A204.1 (cell line): ENCODE data around the gene SPATA13.
"Not testable (repeated sequence)": the region's sequence is repeated elsewhere in the genome, so short reads cannot be mapped to it uniquely, and the experiment has no call there.

Experiments
- FAIRE-seq: peaks from 2 replicates; lab custom pipeline; 2012; peaks lifted over from hg19 to GRCh38; lab: Jason Lieb, UNC

The SPATA13 gene

DNA sequence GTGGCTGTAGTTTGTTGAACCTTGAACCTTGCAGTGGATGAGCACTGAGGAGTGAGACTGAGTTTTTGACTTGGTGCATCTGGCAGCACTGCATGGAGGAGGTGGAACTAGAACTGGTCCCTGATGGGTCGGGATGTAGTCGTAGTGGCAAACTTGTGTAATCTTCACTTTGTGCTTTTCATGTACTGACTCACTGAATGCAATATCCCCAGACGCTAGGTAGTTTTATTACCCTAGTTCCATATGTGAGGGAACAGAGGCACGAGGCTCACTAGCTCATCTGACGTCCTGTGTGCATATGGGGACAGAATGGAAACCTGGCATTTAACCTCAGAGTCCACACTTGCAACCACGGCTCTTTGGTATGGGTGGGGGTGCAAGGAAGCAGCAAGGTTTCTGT lies 159.1 kb downstream of the SPATA13 start:
- FAIRE-seq, result not testable (repeated sequence)

GRCh38 chr13:24321416-24321815 lies 160.9 kb downstream of the SPATA13 start:
- FAIRE-seq, result not testable (repeated sequence)

- not testable (repeated sequence) for FAIRE-seq
Observed at GRCh38 chr13:24322470-24322869, 161.9 kb downstream of the SPATA13 start.

- FAIRE-seq, result no peak
Observed at GRCh38 chr13:24323036-24323738, 162.7 kb downstream of the SPATA13 start.

GRCh38 chr13:24323739-24324075 lies 163.2 kb downstream of the SPATA13 start:
- FAIRE-seq, result no peak

DNA sequence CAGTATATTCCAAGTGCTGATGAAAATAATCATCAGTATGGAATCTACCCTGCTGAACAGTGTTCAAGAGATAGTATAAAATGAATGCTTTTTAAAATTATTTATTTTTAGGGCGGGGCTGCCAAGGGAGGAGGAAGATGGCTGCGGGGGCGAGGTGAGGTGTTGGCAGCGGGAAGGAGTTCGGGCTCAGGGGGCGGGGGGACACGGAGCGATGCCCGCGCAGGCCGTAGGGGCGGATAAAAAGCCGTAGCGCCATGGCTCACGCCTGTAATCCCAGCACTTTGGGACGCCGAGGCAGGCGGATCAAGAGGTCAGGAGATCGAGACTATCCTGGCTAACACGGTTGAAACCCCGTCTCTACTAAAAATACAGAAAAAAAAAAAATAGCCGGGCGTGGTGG lies 167.1 kb downstream of the SPATA13 start:
- FAIRE-seq, result not testable (repeated sequence)

DNA sequence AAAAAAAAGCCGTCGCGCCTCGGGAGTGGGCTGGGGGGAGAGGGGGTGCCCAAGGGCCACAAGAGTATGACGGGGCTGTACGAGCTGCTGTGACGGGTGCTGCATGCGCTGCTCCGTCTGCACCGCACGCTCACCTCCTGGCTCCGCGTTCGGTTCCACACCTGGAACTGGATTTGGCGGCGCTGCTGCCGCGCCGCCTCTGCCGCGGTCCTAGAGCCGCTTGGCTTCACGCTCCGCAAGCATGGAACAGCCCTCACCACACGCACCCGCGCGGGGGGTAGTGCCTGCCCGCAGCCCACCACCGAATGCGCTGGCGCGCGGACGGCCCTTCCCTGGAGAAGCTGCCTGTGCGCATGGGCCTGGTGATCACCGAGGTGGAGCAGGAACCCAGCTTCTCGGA lies 167.6 kb downstream of the SPATA13 start:
- FAIRE-seq, result no peak

GRCh38 chr13:24338721-24339120 lies 178.2 kb downstream of the SPATA13 start:
- FAIRE-seq, result no peak

DNA sequence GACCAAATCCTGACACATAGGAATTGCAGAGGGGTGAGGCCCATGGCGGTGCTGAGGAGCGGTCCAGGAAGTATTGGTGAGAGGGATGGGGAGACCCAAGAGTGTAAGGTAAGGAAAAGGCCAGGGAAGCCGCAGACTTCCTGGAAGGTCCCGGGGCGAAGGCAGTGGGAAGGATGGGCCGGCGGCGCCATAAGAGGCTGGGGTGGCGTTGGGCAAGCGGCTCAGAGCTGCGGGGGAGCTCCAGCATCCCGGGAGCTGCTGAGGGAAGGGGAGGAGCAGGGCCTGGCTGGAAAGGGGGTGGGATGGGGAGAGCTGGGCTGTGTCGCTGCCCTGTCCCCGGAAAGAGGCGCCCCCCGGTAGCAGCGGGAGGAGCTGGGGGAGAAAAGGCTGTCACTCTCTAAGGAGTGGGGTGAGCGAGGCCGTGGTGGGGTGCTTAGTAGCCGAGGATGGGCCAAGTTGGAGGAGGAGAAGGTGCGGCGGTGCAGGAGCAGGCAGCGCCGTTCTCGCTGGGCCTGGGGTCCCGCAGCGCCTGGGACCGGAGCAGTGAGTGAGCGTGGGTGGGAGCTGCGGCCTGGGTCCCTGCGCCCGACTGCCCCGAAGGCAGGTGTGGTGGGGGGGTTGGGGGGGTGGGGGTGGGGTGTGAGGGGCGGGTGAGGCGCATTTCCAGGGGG lies 179.6 kb downstream of the SPATA13 start:
- no peak for FAIRE-seq

GRCh38 chr13:24340608-24340955 lies 180.1 kb downstream of the SPATA13 start:
- no peak for FAIRE-seq

DNA sequence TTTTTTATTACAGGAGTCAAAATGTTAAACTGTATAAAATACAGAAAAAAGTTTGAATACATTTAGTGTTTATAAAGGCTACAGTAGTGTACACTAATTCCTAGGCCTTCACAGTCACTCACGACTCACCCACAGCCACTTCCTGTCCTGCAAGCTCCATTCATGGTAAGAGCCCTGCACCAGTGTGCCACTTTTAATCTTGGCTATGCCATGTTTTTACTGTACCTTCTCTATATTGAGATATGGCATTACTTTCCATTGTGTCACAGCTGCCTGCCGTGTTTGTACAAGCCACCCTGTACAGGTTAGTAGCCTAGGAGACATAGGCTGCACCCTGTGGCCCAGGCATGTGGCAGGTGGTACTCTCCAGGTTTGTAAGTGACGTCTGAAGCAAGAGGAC lies 180.9 kb downstream of the SPATA13 start:
- FAIRE-seq, result no peak

DNA sequence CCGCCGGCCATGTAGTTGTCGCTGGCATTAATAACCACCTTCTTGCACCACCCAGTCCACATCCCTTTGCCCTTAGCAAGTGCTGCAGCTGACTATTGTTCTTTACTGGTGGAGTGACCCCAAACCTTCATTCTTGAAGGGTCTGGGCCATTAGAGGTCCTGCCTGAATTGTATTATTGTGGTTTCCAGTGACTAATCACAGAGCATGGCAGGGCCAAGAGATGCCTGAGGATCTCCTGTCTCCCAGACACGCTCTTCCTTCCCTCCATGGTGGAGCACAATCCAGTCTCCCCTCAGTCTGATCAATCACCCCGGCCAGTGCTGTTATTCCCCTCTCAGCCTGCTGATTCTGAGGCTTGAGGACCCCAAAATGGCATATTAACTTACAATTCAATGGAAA lies 187.9 kb downstream of the SPATA13 start:
- no peak for FAIRE-seq

DNA sequence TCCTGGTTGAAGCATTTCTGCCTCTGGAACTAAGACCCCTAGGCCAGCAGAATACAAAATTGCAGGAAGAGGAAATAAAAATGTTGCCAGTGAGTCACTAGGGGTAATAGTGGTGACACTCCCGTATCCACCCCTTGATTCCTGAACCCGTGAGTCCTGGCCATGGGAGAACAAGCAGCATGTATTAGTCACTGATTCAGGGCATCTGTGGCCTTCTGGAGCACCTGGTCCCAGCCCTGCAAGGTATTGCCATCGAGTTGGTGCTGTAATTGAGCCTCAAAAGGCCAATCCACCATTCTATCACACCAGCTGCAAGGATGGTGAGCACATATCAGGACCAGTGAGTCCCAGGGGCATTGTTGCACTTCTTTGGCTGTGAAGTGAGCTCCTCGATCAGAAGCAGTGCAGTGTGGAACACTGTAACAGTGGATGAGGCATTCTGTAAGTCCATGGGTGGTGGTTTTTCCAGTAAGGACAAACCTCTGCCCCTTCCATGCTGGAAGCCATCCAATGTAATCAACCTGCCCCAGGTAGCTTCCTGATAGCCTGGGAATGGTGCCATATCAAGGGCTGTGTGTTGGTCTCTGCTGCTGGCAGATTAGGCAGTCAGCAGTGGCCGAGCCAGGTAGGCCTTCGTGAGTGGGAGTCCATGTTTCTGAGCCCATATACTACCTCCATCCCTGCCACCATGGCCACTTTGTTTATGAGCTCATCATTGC lies 188.4 kb downstream of the SPATA13 start:
- no peak for FAIRE-seq

DNA sequence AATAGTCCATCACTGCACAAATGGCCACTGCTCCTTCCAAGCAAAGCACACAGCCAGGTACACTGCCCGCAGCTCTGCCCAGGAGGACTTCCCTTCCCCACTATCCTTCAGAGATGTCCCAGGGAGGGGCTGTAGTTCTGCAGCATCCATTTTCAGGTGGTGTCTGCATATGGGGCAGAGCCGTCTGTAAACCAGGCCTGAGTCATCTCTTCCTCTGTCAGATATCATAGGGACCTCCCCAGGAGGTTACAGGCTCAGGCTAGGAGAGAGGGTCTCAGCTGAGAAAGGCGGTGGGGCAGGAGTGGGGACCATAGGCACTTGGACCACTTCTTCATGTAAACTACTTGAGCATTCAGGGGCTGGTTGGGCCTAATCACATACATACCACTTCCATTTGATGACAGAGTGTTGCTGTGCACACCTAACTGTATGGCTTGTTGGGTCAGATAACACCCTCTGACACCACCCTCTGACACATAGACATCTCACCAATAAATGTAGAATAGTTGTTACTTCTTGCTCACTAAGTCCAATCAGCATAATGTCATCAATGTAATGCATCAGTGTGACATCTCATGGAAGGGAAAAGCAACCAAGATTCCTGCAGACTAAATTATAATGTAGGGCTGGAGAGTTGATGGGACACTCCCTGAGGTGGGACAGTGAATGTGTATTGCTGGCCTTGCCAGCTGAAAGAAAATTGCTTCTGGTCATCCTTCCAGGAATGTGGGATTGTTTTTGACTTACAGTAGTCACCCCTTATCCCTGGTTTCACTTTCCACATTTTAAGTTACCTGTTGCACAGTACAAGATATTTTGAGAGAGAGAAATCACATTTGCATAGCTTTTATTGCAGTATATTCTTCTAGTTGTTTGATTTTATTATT lies 189.5 kb downstream of the SPATA13 start:
- not testable (repeated sequence) for FAIRE-seq

GRCh38 chr13:24351423-24351822 lies 190.9 kb downstream of the SPATA13 start:
- no peak for FAIRE-seq

DNA sequence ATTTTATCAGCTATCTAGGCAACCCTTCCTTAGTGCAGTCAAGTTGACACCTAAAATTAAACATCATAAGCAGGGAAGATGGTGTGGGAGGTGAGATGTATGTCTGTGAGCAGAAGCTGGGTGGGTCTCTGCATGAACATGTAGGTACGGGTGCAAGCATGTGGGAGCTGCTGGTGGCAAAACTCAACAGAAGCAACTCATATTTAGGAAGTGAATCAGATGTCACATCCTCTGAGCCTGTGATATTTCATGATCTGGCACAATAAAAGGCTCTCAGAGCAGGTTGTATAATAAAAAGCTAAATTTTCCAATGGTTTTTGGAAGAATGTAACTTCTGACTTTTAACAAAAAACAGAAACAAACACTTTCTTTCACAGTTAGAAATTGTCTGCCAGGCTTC lies 193.2 kb downstream of the SPATA13 start:
- no peak for FAIRE-seq

DNA sequence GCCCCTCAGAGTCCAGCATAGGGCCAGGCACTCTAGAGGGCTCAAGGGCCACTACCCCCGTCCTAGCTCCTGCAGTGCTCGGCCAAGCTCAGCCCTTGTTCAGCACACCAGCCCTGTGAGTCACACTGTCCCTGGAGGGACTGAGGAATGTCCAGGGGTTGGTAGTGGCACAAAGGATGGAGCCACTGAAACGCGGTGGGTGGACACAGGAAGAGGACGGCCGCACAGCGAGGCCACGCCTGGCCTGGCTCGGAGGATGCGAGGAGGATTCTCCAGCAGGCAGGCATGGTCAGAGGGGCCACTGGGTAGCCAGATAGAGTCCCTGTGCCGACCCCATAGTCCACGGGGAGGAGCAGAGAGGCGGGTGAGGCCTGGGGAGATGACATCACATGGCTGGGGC lies 194.6 kb downstream of the SPATA13 start:
- no peak for FAIRE-seq

DNA sequence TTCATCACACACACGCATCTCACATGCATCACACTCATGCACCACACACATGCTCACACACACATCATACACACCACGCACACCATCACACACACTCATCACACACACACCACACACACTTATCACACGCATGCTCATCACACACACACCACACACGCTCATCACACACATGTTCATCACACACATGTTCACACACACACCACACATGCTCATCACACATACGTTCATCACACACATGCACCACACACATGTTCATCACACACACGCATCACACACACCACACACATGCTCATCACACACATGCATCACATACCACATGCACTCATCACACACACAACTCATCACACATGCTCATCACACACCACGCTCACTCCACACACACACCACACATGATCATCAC lies 195.8 kb downstream of the SPATA13 start:
- no peak for FAIRE-seq
